Testis (tissue), 3 donors: Measurements from ENCODE around the gene FAM131C. TPM values are rescaled to one million over a fixed set of nuclear protein-coding genes. Genes with fewer than 3 reads are reported as not detected.

Experiments
- DNase-seq: peaks from one replicate; pipeline ENCODE4 v3.0.0-alpha.2; 2019
- H3K27ac ChIP-seq, 2 donors: fragments of 200-600 bp; sonication (generic); one replicate each; pipeline ENCODE4 v1.5.1; 2019
- H3K27me3 ChIP-seq: fragments of 200-600 bp; sonication (generic); one replicate; pipeline ENCODE4 v1.5.1; 2019
- H3K36me3 ChIP-seq: fragments of 200-600 bp; sonication (generic); one replicate; pipeline ENCODE4 v1.5.1; 2017; ENCODE audit warnings: low read depth; ENCODE audit errors: missing control alignments
- H3K4me1 ChIP-seq: fragments of 200-600 bp; sonication (generic); one replicate; pipeline ENCODE4 v1.5.1; 2019
- H3K4me3 ChIP-seq, 2 donors: fragments of 200-600 bp; sonication (generic); one replicate each; pipeline ENCODE4 v1.5.1; 2017 to 2019
- H3K9me3 ChIP-seq: fragments of 200-600 bp; sonication (generic); one replicate; pipeline ENCODE4 v1.5.1; 2017
- CTCF ChIP-seq, 3 experiments: fragments of 450-650 bp in 2 of 3; fragments of 200-600 bp in 1 of 3; sonication (generic) in 1 of 3; IDR thresholded peaks; one replicate each; pipeline ENCODE4 v1.5.1; 2016 to 2019; ENCODE audit warnings: antibody characterized with exemption in 3 of 3, mild to moderate bottlenecking in 2 of 3, moderate library complexity in 1 of 3
- POLR2A ChIP-seq: fragments of 450-650 bp; IDR thresholded peaks from one replicate; pipeline ENCODE4 v1.6.1; 2017; ENCODE audit warnings: antibody characterized with exemption, mild to moderate bottlenecking, moderate library complexity
- WGBS, 2 donors: methylation state at CpG; one replicate each; pipeline ENCODE4 v1.1.5; 2018; 5-methylcytosine and 5-hydroxymethylcytosine counted together
- intact Hi-C: fragments of 100-400 bp; cut with DNase I; formaldehyde crosslinking; loops from one replicate; pipeline ENCODE4 v1.15.1; 2023; ENCODE audit warnings: low total_unique reads
- polyA plus RNA-seq: library from polyadenylated mRNA; stranded (reverse); fragments of 350-450 nt; fragmentation: Illumina TruSeq; extraction: RNeasy Lipid Tissue Mini Kit (QIAGEN cat#74804); gene quantifications from one replicate; pipeline ENCODE4 v1.2.3, GENCODE V29; 2014; ENCODE audit warnings: low read depth, low replicate concordance; ENCODE audit not compliant: insufficient read depth
- total RNA-seq, 2 donors: library from RNA; depleted of rRNA; stranded (reverse); fragments of >200 nt; gene quantifications; one replicate each; pipeline ENCODE4 v1.2.3, GENCODE V29; 2016

The FAM131C gene
- total and polyA plus RNA-seq, 3 donors from 2014 or later: 0.42 to 1.2 (median 0.87) TPM

DNA sequence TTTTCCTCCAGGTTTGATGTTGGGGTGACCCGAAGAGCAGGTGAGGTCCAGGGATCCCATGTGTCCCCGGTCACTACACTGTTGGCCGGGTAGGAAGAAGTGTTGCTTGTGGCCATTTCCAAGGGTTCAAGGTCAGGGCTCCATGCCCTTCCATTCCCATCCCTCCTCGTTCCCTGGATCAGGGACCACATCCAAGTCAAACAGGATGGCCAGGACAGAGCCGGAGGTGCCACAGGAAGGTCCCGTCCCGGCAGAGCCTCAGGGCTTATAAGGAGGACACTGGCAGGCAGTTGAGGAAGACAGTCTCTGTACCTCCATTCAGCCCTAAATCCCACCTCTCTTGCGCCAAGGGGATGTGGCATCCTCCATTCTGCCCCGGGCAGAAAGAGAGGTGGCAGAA is 22.0 kb upstream of the FAM131C start:
- Histone ChIP-seq H3K27me3 (no peaks in the 10 kb centered on the region), H3K4me3 (no peak overlapping the region), H3K27ac (no peak overlapping the region), H3K36me3 (no peaks in the 10 kb centered on the region), H3K9me3 (no peaks in the 10 kb centered on the region), H3K4me1 (peaks cover 4% of the 10 kb centered on the region)
- intact Hi-C loops: no loop called here
- DNase-seq: no peak
- 61 to 71% methylated on average over 6 to 9 of the region's 9 CpGs for WGBS, 2 donors
- TF ChIP-seq CTCF (IDR thresholded peaks at IDR 0.05): no peak
- no peak for TF ChIP-seq POLR2A

DNA sequence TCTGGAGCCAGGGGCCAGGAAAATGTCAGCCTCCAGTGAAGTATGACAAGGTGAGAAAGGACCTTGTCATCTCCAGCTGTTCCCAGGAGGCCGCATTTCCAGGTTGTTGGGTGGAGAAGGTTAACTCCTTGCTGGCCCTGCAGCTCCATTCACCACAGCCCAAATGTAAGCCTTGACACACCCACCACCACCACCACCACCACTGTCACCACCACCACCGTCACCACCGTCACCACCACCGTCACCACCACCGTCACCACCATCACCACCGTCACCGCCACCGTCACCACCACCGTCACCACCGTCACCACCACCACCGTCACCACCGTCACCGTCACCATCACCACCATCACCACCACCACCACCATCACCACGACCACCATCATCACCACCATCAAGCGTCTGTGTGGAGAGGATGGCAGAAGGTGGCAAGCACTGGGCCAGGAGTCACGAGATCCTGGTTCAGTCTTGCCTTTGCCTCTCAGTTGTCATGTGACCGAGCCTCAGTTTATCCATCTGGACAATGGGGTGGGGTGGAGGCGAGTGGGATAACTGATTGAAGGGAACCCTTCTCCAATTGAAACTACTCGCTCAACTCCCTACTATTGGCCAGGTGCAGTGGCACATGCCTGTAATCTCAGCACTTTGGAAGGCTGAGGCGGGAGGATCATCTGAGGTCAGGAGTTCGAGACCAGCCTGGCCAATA is 21.2 kb upstream of the FAM131C start:
- no peak for DNase-seq
- TF ChIP-seq POLR2A (no peak), CTCF (IDR thresholded peaks at IDR 0.05) (no peak)
- H3K36me3 ChIP-seq: no peaks in the 10 kb centered on the region
- H3K27ac ChIP-seq: no peak overlapping the region
- no peak overlapping the region for H3K4me3 ChIP-seq
- no peaks in the 10 kb centered on the region for H3K9me3 ChIP-seq
- no peaks in the 10 kb centered on the region for H3K27me3 ChIP-seq
- peaks cover 4% of the 10 kb centered on the region for H3K4me1 ChIP-seq
- WGBS, 2 donors: 92 to 94% methylated on average over 21 of the region's 21 CpGs
- intact Hi-C loops: no loop called here

- no peak for DNase-seq
- no peaks in the 10 kb centered on the region for H3K9me3 ChIP-seq
Measured at GRCh38 chr1:16093611-16094010, 20.2 kb upstream of the FAM131C start.

DNA sequence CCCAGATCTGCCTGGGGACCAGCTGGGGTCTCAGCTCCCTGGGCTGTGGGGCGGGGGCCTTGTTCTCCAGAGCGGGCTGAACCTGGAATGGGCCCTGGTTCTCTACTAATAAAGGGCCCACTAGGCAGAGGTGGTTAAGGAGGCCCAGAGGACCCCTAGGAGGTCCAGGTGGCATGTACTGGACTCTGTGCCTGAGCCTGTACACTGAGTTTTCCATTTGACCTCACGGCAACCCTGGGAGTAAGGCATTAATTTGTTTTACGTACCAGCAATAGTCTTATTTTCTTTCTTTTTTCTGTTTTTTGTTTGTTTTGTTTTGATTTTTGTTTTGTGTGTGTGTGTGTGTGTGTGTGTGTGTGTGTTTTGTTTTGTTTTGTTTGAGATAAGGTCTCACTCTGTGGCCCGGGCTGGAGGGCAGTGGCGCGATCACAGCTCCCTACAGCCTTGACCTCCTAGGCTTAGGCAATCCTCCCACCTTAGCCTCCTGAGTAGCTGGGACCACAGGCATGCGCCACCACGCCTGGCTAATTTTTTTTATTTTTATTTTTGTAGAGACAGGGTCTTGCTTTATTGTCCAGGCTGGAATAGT is 19.6 kb upstream of the FAM131C start:
- H3K9me3 ChIP-seq: no peaks in the 10 kb centered on the region
- TF ChIP-seq CTCF (IDR thresholded peaks at IDR 0.05) (no peak), POLR2A (no peak)
- intact Hi-C loops: no loop called here
- H3K36me3 ChIP-seq: no peaks in the 10 kb centered on the region
- peaks cover 4% of the 10 kb centered on the region for H3K4me1 ChIP-seq
- H3K4me3 ChIP-seq: no peak overlapping the region
- no peak overlapping the region for H3K27ac ChIP-seq
- no peaks in the 10 kb centered on the region for H3K27me3 ChIP-seq
- DNase-seq: no peak
- 77 to 92% methylated on average over 7 to 9 of the region's 9 CpGs for WGBS, 2 donors

More at GRCh38 chr1:16093611-16094010, 20.2 kb upstream of the FAM131C start:
- TF ChIP-seq POLR2A (no peak), CTCF (IDR thresholded peaks at IDR 0.05) (no peak)
- Histone ChIP-seq H3K4me1 (peaks cover 4% of the 10 kb centered on the region), H3K4me3 (no peak overlapping the region), H3K27me3 (no peaks in the 10 kb centered on the region), H3K36me3 (no peaks in the 10 kb centered on the region), H3K27ac (no peak overlapping the region)
- 81 to 85% methylated on average over 5 to 9 of the region's 9 CpGs for WGBS, 2 donors
- intact Hi-C loops: no loop called here
